Ascending aorta (tissue), 2 donors: ENCODE measurements around the gene ASZ1. TPM values are rescaled to one million over a fixed set of nuclear protein-coding genes. Genes with fewer than 3 reads are reported as not detected.

Experiments used
- DNase-seq, 2 donors: peaks; one replicate each; pipeline ENCODE4 v3.0.0-alpha.2; 2019; ENCODE audit warnings: low spot score in 2 of 2
- H3K27ac ChIP-seq, 2 donors: fragments of 200-600 bp; sonication (generic); one replicate each; pipeline ENCODE4 v1.5.1; 2016 to 2017; ENCODE audit warnings: mild to moderate bottlenecking in 1 of 2
- H3K27me3 ChIP-seq: fragments of 200-600 bp; sonication (generic); one replicate; pipeline ENCODE4 v1.5.1; 2017
- H3K36me3 ChIP-seq, 2 donors: fragments of 200-600 bp; sonication (generic); one replicate each; pipeline ENCODE4 v1.5.1; 2016
- H3K4me1 ChIP-seq, 2 donors: fragments of 200-600 bp; sonication (generic); one replicate each; pipeline ENCODE4 v1.5.1; 2016 to 2017; ENCODE audit warnings: mild to moderate bottlenecking in 1 of 2
- H3K4me3 ChIP-seq, 2 donors: fragments of 200-600 bp; sonication (generic); one replicate each; pipeline ENCODE4 v1.5.1; 2016 to 2017; ENCODE audit warnings: mild to moderate bottlenecking in 1 of 2
- H3K9me3 ChIP-seq, 2 donors: fragments of 200-600 bp; sonication (generic); one replicate each; pipeline ENCODE4 v1.5.1; 2016
- CTCF ChIP-seq, 3 experiments: fragments of 200-600 bp in 2 of 3; fragments of 450-650 bp in 1 of 3; sonication (generic) in 2 of 3; IDR thresholded peaks; one replicate each; pipeline ENCODE4 v1.5.1; 2016 to 2019; ENCODE audit warnings: antibody characterized with exemption in 3 of 3, mild to moderate bottlenecking in 1 of 3, moderate library complexity in 1 of 3
- intact Hi-C: fragments of 100-400 bp; cut with DNase I; formaldehyde crosslinking; loops from one replicate; pipeline ENCODE4 v1.15.1; 2023
- total RNA-seq: library from RNA; depleted of rRNA; stranded (reverse); fragments of >200 nt; gene quantifications from one replicate; pipeline ENCODE4 v1.1.0, GENCODE V29; 2016

The ASZ1 gene
- total RNA-seq, 1 donor from 2014 or later = not detected

- H3K36me3 ChIP-seq = no peaks in the 10 kb centered on the region
- no peak for DNase-seq
- H3K4me3 ChIP-seq = no peak overlapping the region
- TF ChIP-seq CTCF (IDR thresholded peaks at IDR 0.05) = no peak
- no peaks in the 10 kb centered on the region for H3K4me1 ChIP-seq
- no peaks in the 10 kb centered on the region for H3K27me3 ChIP-seq
- no peak overlapping the region for H3K27ac ChIP-seq
- intact Hi-C loops = loop anchor here (5.0 kb wide), 1 partner anchor 316 kb away; no protein-coding TSS in a partner anchor
- no peaks in the 10 kb centered on the region for H3K9me3 ChIP-seq
Measured at GRCh38 chr7:117401293-117402002, 25.8 kb downstream of the ASZ1 start.

GRCh38 chr7:117399820-117400422 lies 27.4 kb downstream of the ASZ1 start:
- Histone ChIP-seq H3K27me3 (no peaks in the 10 kb centered on the region), H3K4me3 (no peak overlapping the region), H3K36me3 (no peaks in the 10 kb centered on the region), H3K9me3 (no peaks in the 10 kb centered on the region), H3K27ac (no peak overlapping the region), H3K4me1 (peaks cover 0 to 5% of the 10 kb centered on the region in 2 donors)
- intact Hi-C loops = loop anchor here (5.0 kb wide), 1 partner anchor 317 kb away; no protein-coding TSS in a partner anchor
- DNase-seq = no peak
- peak in 2 of 3 experiments; percentile 35 to 53 for TF ChIP-seq CTCF (IDR thresholded peaks at IDR 0.05)

- no peak for DNase-seq
- Histone ChIP-seq H3K27ac (no peak overlapping the region), H3K4me1 (peaks cover 0 to 5% of the 10 kb centered on the region in 2 donors), H3K9me3 (no peaks in the 10 kb centered on the region), H3K27me3 (no peaks in the 10 kb centered on the region), H3K4me3 (no peak overlapping the region), H3K36me3 (no peaks in the 10 kb centered on the region)
- intact Hi-C loops = no loop called here
- no peak for TF ChIP-seq CTCF (IDR thresholded peaks at IDR 0.05)
Measured at GRCh38 chr7:117395743-117396142, 31.6 kb downstream of the ASZ1 start.

- peaks cover 0 to under 1% of the 10 kb centered on the region in 2 donors for H3K9me3 ChIP-seq
- no peaks in the 10 kb centered on the region for H3K36me3 ChIP-seq
- no peak overlapping the region for H3K4me3 ChIP-seq
- H3K27ac ChIP-seq = no peak overlapping the region
- H3K4me1 ChIP-seq = peaks cover 0 to 5% of the 10 kb centered on the region in 2 donors
- H3K27me3 ChIP-seq = no peaks in the 10 kb centered on the region
- DNase-seq = no peak
- no peak for TF ChIP-seq CTCF (IDR thresholded peaks at IDR 0.05)
- intact Hi-C loops = no loop called here
Measured at GRCh38 chr7:117393781-117394180, 33.5 kb downstream of the ASZ1 start.

- H3K36me3 ChIP-seq = no peaks in the 10 kb centered on the region
- TF ChIP-seq CTCF (IDR thresholded peaks at IDR 0.05) = no peak
- no peaks in the 10 kb centered on the region for H3K27me3 ChIP-seq
- no peak overlapping the region for H3K4me3 ChIP-seq
- no peak for DNase-seq
- H3K27ac ChIP-seq = no peak overlapping the region
- H3K9me3 ChIP-seq = peaks cover 0 to 8% of the 10 kb centered on the region in 2 donors
- intact Hi-C loops = loop anchor here (10.0 kb wide), 1 partner anchor 455 kb away; no protein-coding TSS in a partner anchor
- H3K4me1 ChIP-seq = no peaks in the 10 kb centered on the region
Measured at GRCh38 chr7:117389871-117390270, 37.4 kb downstream of the ASZ1 start.
